Measurements from ENCODE around the gene GMDS. TPM values are rescaled to one million over a fixed set of nuclear protein-coding genes. Genes with fewer than 3 reads are reported as not detected.
A peak's percentile ranks its signal among the peaks of the same experiment; 100 is the strongest.

GMDS gene
- total and polyA plus RNA-seq, 2 donors (not counting 1 experiment from before 2014, with no cell fraction given), result 12.7 to 34.5 TPM

GRCh38 chr6:2249126-2249525 is 3.7 kb upstream of the GMDS start:
- DNase-seq (ENCODE audit: low read depth in 2 of 2), result no peak
- Histone ChIP-seq H3K36me3 (ENCODE audit: control insufficient read depth, insufficient read depth, low read length) (no peaks in the 10 kb centered on the region), H3K4me1 (ENCODE audit: control insufficient read depth, extremely low read depth, insufficient read depth, low read length) (peaks cover 2% of the 10 kb centered on the region), H3K4me3 (replicated peaks in 1 of 4; ENCODE audit: control extremely low read depth in 1 of 4, insufficient read depth in 1 of 4, low read depth in 3 of 4, low read length in 4 of 4) (no peak overlapping the region), H3K27ac (ENCODE audit: insufficient read depth, low read length) (no peak overlapping the region), H2AFZ (ENCODE audit: low read length) (no peak overlapping the region), H3K9ac (ENCODE audit: insufficient read depth, low read length) (no peak overlapping the region), H3K79me2 (ENCODE audit: control insufficient read depth, insufficient read depth, low read length) (peaks cover 3% of the 10 kb centered on the region), H3K27me3 (ENCODE audit: control insufficient read depth, insufficient read depth, low read length) (no peaks in the 10 kb centered on the region), H3K4me2 (ENCODE audit: extremely low read depth, insufficient read depth, low read length) (no peak overlapping the region), H4K20me1 (ENCODE audit: control insufficient read depth, extremely low read depth, insufficient read depth, low read length) (no peaks in the 10 kb centered on the region), H3K9me3 (ENCODE audit: control insufficient read depth, insufficient read depth, low read depth, low read length) (no peaks in the 10 kb centered on the region)
- no peak for TF ChIP-seq EZH2 (IDR thresholded peaks at IDR 0.05; ENCODE audit: low read length, missing control alignments)
- TF ChIP-seq CTCF (conservative IDR thresholded peaks at IDR 0.05 in 1 of 2, IDR thresholded peaks at IDR 0.05 in 1 of 2; ENCODE audit: low read depth in 1 of 2, low read length in 2 of 2), result no peak

- Histone ChIP-seq H3K4me1 (ENCODE audit: control insufficient read depth, extremely low read depth, insufficient read depth, low read length) (peaks cover 2% of the 10 kb centered on the region), H4K20me1 (ENCODE audit: control insufficient read depth, extremely low read depth, insufficient read depth, low read length) (no peaks in the 10 kb centered on the region), H3K27me3 (ENCODE audit: control insufficient read depth, insufficient read depth, low read length) (no peaks in the 10 kb centered on the region), H3K36me3 (ENCODE audit: control insufficient read depth, insufficient read depth, low read length) (no peaks in the 10 kb centered on the region), H3K79me2 (ENCODE audit: control insufficient read depth, insufficient read depth, low read length) (peaks cover 3% of the 10 kb centered on the region), H3K27ac (ENCODE audit: insufficient read depth, low read length) (no peak overlapping the region), H3K4me3 (replicated peaks in 1 of 4; ENCODE audit: control extremely low read depth in 1 of 4, insufficient read depth in 1 of 4, low read depth in 3 of 4, low read length in 4 of 4) (no peak overlapping the region), H2AFZ (ENCODE audit: low read length) (no peak overlapping the region), H3K4me2 (ENCODE audit: extremely low read depth, insufficient read depth, low read length) (no peak overlapping the region), H3K9ac (ENCODE audit: insufficient read depth, low read length) (no peak overlapping the region), H3K9me3 (ENCODE audit: control insufficient read depth, insufficient read depth, low read depth, low read length) (no peaks in the 10 kb centered on the region)
- TF ChIP-seq EZH2 (IDR thresholded peaks at IDR 0.05; ENCODE audit: low read length, missing control alignments), result no peak
- TF ChIP-seq CTCF (conservative IDR thresholded peaks at IDR 0.05 in 1 of 2, IDR thresholded peaks at IDR 0.05 in 1 of 2; ENCODE audit: low read depth in 1 of 2, low read length in 2 of 2), result no peak
- DNase-seq (ENCODE audit: low read depth in 2 of 2), result no peak
These were observed 2.3 kb upstream of the GMDS start for GRCh38 chr6:2247664-2248063.

GRCh38 chr6:2245877-2246863 is 765 bp upstream of the GMDS start:
- peak overlapping the region; percentile 71 to 89 (median 80) for H3K4me3 ChIP-seq (replicated peaks in 1 of 4; ENCODE audit: control extremely low read depth in 1 of 4, insufficient read depth in 1 of 4, low read depth in 3 of 4, low read length in 4 of 4)
- peak overlapping the region; percentile 93 for H3K27ac ChIP-seq (ENCODE audit: insufficient read depth, low read length)
- H3K36me3 ChIP-seq (ENCODE audit: control insufficient read depth, insufficient read depth, low read length), result no peaks in the 10 kb centered on the region
- peaks cover 3% of the 10 kb centered on the region for H3K79me2 ChIP-seq (ENCODE audit: control insufficient read depth, insufficient read depth, low read length)
- H3K9me3 ChIP-seq (ENCODE audit: control insufficient read depth, insufficient read depth, low read depth, low read length), result no peaks in the 10 kb centered on the region
- peaks cover 2% of the 10 kb centered on the region for H3K4me1 ChIP-seq (ENCODE audit: control insufficient read depth, extremely low read depth, insufficient read depth, low read length)
- TF ChIP-seq CTCF (conservative IDR thresholded peaks at IDR 0.05 in 1 of 2, IDR thresholded peaks at IDR 0.05 in 1 of 2; ENCODE audit: low read depth in 1 of 2, low read length in 2 of 2), result no peak
- no peak for TF ChIP-seq EZH2 (IDR thresholded peaks at IDR 0.05; ENCODE audit: low read length, missing control alignments)
- no peaks in the 10 kb centered on the region for H4K20me1 ChIP-seq (ENCODE audit: control insufficient read depth, extremely low read depth, insufficient read depth, low read length)
- no peaks in the 10 kb centered on the region for H3K27me3 ChIP-seq (ENCODE audit: control insufficient read depth, insufficient read depth, low read length)
- H2AFZ ChIP-seq (ENCODE audit: low read length), result peak overlapping the region; percentile 73
- peak overlapping the region; percentile 93 for H3K4me2 ChIP-seq (ENCODE audit: extremely low read depth, insufficient read depth, low read length)
- DNase-seq (ENCODE audit: low read depth in 2 of 2), result peak; percentile 49 to 60
- peak overlapping the region; percentile 86 for H3K9ac ChIP-seq (ENCODE audit: insufficient read depth, low read length)

Data from fibroblast of lung (primary cell).